ENCODE results near the gene CAMK2A.

GRCh38 chr5:150209099-150209635, 80.4 kb downstream of the CAMK2A start:
- TF ChIP-seq POLR2A (IDR thresholded peaks at IDR 0.05) (no peak), CTCF (IDR thresholded peaks at IDR 0.05) (no peak), POLR2AphosphoS5 (IDR thresholded peaks at IDR 0.05) (no peak)

Measured in gastroesophageal sphincter (tissue), 3 donors.